VCaP (cell line): ENCODE data around the gene NOS1AP.

Experiments
- H3K27ac ChIP-seq: fragments of 450-650 bp; 2 replicates; pipeline ENCODE4 v1.5.1; 2017
- TF ChIP-seq, protein P1 (sequence below): fragments of 450-650 bp; conservative IDR thresholded peaks from 2 replicates; pipeline ENCODE4 v1.5.1; 2017; ENCODE audit warnings: mild to moderate bottlenecking, moderate library complexity

The NOS1AP gene

DNA sequence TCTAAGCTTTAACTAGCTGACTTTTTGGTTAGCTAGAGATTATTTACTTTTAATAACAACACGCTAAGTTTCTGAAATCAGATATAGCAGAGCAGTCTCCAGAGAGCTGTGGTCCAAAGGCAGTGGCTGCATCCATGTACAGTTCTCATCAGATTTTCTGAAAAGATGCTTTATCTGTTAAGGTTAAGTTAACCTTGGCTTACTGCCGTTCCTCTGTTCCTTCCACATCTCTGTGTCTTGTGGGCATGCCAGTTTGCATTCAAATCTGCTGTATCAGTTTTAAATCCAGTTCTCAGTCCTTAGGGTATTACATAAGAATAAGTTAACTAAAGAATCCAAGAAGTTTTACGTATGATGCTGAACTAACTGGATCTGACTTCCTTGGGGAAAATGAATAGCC, 260.3 kb downstream of the NOS1AP start:
- TF ChIP-seq, protein P1, sequence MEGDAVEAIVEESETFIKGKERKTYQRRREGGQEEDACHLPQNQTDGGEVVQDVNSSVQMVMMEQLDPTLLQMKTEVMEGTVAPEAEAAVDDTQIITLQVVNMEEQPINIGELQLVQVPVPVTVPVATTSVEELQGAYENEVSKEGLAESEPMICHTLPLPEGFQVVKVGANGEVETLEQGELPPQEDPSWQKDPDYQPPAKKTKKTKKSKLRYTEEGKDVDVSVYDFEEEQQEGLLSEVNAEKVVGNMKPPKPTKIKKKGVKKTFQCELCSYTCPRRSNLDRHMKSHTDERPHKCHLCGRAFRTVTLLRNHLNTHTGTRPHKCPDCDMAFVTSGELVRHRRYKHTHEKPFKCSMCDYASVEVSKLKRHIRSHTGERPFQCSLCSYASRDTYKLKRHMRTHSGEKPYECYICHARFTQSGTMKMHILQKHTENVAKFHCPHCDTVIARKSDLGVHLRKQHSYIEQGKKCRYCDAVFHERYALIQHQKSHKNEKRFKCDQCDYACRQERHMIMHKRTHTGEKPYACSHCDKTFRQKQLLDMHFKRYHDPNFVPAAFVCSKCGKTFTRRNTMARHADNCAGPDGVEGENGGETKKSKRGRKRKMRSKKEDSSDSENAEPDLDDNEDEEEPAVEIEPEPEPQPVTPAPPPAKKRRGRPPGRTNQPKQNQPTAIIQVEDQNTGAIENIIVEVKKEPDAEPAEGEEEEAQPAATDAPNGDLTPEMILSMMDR, result no peak
- no peak overlapping the region for H3K27ac ChIP-seq

DNA sequence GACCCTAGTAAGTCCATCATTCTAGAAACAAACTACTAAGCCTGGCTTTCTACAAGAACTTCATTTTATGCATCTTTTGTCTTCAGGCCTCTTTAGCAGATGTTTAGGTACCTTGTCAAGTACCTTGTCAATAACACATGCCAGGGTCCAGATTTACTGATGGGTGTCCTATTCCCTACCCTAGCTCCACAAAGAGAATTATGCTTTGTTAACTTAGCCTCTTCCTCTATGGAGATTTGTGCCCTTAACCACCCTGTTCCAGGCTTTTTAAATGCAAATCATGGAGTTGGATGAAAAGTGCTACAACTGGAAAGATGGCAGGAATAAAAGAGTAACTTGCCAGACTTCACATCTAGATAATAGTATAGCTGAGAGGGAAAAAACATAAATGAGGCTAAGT, 264.5 kb downstream of the NOS1AP start:
- TF ChIP-seq, protein P1, result no peak
- no peak overlapping the region for H3K27ac ChIP-seq

DNA sequence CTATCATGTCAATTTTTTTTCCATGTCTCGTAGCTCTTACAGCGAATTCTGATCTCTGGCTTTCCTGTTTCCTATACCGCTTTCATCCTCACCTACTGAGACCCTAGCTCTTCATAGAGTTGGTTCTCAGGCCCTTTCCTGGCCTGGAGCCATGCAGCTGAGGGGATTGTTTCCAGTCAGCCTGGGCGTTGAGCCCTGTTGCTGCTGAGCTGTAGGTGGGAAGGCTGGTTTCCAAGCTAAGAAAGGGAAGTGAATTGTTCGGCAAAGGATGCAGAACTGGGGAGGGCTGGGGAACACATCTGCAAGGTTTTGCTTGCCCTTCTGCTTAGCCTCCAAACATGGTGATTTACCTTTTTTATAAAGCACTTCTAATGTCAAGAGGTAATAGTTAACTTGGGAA, 265.6 kb downstream of the NOS1AP start:
- TF ChIP-seq, protein P1, result no peak

DNA sequence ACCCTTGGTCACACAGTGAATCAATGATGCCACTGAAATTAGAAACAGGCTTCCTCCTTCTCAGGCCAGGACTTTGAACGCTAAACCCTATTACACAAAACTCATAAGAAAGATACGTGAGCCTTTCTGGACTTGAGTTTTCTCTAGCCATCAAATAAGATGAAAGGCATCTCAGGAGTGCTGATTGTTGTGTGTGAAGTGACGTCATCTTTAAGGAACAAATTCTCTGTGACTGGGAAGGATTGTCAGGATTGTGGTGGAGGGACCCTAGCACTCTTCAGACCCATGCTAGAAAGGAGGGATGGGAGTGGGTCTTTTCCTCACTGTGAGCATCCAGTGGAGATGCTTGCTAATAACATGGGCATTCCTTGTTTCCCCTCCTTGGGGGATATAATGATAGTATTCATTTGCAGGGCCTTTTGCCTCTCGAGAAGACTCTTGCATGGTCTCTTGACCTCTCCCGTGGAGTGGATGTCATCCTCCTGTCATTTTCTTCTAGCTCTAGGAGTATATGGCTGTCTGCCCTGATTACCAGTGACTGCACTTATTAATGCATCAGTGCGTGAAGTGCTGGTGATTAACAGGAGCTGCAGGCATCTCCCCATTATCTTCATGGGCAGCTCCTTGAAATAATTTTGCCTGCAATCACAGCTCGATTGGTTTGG, 267.3 kb downstream of the NOS1AP start:
- TF ChIP-seq, protein P1, result no peak
- H3K27ac ChIP-seq, result no peak overlapping the region

More for the DNA sequence above, 265.6 kb downstream of the NOS1AP start:
- no peak overlapping the region for H3K27ac ChIP-seq

DNA sequence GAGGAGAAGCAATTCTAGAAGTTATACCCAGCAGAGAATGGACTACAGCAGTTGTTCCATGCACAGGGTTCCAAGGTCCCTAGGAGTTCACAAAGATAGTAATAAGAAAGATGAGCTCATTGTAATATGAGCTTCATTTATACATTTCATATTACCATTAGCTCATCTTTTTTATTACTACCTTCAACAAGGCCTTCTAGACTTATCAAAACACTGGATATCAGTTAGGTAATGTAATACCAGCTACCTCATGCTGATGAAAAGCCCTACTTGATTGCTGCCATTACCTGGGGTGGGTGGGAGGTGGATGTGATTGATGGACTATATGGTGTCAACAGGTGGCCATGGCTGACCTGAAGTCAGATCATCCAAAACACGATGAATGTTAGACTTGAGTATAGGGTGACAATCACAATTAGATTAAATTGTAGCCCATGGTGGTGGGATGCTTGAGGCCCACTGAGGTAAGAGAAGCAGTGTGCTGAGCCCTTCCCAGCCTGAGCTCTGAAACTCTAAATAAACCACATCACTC, 273.0 kb downstream of the NOS1AP start:
- TF ChIP-seq, protein P1, result no peak

DNA sequence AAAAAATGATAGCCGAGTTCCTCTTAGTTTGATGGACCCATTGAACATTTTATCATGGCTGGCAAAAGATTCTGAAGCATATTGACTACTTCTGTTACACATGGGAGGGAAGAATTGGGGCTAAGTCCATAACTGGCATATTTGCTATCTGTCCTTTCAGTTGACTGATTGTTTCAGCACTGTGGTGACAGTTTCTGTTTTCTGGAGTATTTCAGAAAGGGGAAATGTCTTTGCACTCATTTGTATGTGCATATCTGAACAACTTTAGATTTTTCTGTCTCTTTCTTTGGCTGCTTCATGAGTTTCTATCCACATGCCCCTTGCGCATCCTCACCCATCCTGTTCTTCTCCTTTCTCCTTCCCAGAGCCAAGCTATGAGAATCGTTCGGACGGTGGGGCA, 274.0 kb downstream of the NOS1AP start:
- TF ChIP-seq, protein P1, result no peak
- H3K27ac ChIP-seq, result no peak overlapping the region

More for the DNA sequence above, 273.0 kb downstream of the NOS1AP start:
- no peak overlapping the region for H3K27ac ChIP-seq

DNA sequence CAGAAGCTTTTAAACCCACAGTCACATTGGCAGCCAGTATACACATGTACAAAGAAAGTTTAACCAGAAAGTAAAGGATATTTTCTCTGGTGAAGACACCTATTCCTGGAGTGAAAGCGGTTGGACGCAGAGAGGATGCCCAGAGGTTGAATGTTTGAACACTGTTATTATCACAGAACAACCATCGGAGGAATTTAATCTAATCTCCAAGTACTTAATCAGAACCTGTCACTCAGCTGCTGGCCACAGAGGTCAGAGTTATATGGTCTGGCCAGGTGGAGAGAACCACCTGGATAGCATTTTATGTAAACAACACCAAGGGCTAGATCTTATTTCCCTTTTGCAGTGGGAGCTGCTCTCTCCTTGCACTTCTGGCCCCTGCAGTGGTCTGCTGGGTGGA, 277.8 kb downstream of the NOS1AP start:
- TF ChIP-seq, protein P1, result no peak
- no peak overlapping the region for H3K27ac ChIP-seq
